HCT116 (cell line): Measurements from ENCODE around the gene SPSB1.

Source experiments
- ATF3 ChIP-seq: IDR thresholded peaks from 2 replicates; pipeline ENCODE4 v1.6.1; 2012
- CTCF ChIP-seq, 3 experiments: fragments of 200-600 bp in 1 of 3; sonication (generic) in 1 of 3; IDR thresholded peaks in 2 of 3; conservative IDR thresholded peaks in 1 of 3; 2 replicates each; pipeline ENCODE4 v1.5.1; 2012 to 2017; ENCODE audit warnings: low read depth in 2 of 3, low read length in 2 of 3, antibody characterized with exemption in 1 of 3, borderline replicate concordance in 1 of 3, control low read depth in 1 of 3, mild to moderate bottlenecking in 1 of 3, mixed read lengths in 1 of 3, mixed run types in 1 of 3, moderate library complexity in 1 of 3; ENCODE audit not compliant: insufficient read depth in 1 of 3
- EZH2 ChIP-seq: fragments of 200-600 bp; sonication (generic); IDR thresholded peaks from 2 replicates; pipeline ENCODE4 v1.6.1; 2017; ENCODE audit warnings: antibody characterized with exemption, mixed run types
- MAX ChIP-seq: IDR thresholded peaks from 2 replicates; pipeline ENCODE4 v1.6.1; 2012
- POLR2A ChIP-seq: IDR thresholded peaks from 2 replicates; pipeline ENCODE4 v1.7.0; 2011; ENCODE audit warnings: borderline replicate concordance; ENCODE audit not compliant: insufficient read depth, insufficient read length; ENCODE audit errors: extremely low read depth

- TF ChIP-seq EZH2 (no peak), CTCF (IDR thresholded peaks at IDR 0.05 in 2 of 3, conservative IDR thresholded peaks at IDR 0.05 in 1 of 3; ENCODE audit: borderline replicate concordance in 1 of 3, insufficient read depth in 1 of 3, low read depth in 2 of 3, low read length in 2 of 3) (no peak), MAX (no peak), POLR2A (no peak), ATF3 (no peak)
Observed at GRCh38 chr1:9385801-9386573, 93.3 kb downstream of the SPSB1 start.
